Omental fat pad (tissue), 4 donors: ENCODE data around the gene GATD1. TPM values are rescaled to one million over a fixed set of nuclear protein-coding genes. Genes with fewer than 3 reads are reported as not detected.

Experiments
- ATAC-seq: fragments of 150-250 bp; one replicate; pipeline ENCODE4 v1.9.1; 2016; ENCODE audit warnings: mild to moderate bottlenecking, moderate library complexity; ENCODE audit not compliant: low FRiP score
- DNase-seq: peaks from one replicate; pipeline ENCODE4 v3.0.0-alpha.2; 2019; ENCODE audit warnings: low spot score
- total RNA-seq, 4 donors: library from RNA; depleted of rRNA; stranded (reverse); fragments of >200 nt; gene quantifications; one replicate each; pipeline ENCODE4 v1.1.0, GENCODE V29; 2016
- TF ChIP-seq, protein P1 (sequence below), 3 donors: fragments of 450-650 bp; IDR thresholded peaks; one replicate each; pipeline ENCODE4 v1.5.1; 2016 to 2017; ENCODE audit warnings: antibody characterized with exemption in 3 of 3, mild to moderate bottlenecking in 3 of 3, moderate library complexity in 2 of 3

GATD1 gene
- total RNA-seq, 4 donors from 2014 or later = 12.5 to 19.8 (median 15.1) TPM

DNA sequence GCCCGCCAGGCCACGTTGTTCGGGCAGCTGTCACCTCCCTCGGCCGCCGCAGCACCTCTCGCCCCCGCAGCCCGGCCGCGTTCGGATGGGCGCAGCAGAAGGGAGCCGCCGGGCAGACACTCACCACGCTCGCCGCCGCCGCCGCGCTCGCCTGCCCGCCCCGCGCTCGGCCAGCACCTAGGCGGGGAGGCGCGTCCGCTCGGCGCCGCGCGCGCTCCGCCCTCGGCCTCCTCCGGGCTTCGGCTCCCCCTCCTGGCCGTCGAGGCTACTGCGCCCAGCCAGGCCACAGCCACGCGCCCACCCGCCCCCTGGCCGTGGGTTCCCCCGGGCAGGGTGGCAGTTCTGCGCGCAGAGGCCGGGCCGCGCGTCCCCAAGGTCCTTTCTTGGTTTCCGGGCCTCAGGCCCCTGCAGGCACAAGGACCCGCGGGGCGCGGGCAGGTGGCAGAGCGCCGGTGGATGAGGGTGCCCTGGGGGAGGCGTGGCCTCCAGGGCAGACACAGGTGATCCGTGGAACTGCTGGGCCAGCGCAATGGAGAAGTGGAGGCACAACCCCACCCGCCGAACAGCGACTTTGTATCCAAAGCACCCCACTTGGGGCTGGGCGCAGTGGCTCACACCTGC lies 20.9 kb upstream of the GATD1 start, which contains the start of gene SLC25A22:
Gene SLC25A22, minus strand, starts transcription at position 189 of the 621 bp plus-strand sequence. CDS start 3,275 bp downstream, outside the sequence.
- ATAC-seq (peak; percentile 52), DNase-seq (no peak)
- TF ChIP-seq, protein P1, sequence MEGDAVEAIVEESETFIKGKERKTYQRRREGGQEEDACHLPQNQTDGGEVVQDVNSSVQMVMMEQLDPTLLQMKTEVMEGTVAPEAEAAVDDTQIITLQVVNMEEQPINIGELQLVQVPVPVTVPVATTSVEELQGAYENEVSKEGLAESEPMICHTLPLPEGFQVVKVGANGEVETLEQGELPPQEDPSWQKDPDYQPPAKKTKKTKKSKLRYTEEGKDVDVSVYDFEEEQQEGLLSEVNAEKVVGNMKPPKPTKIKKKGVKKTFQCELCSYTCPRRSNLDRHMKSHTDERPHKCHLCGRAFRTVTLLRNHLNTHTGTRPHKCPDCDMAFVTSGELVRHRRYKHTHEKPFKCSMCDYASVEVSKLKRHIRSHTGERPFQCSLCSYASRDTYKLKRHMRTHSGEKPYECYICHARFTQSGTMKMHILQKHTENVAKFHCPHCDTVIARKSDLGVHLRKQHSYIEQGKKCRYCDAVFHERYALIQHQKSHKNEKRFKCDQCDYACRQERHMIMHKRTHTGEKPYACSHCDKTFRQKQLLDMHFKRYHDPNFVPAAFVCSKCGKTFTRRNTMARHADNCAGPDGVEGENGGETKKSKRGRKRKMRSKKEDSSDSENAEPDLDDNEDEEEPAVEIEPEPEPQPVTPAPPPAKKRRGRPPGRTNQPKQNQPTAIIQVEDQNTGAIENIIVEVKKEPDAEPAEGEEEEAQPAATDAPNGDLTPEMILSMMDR (IDR thresholded peaks at IDR 0.05) = peak in 2 of 3 donors; percentile 83 to 90

DNA sequence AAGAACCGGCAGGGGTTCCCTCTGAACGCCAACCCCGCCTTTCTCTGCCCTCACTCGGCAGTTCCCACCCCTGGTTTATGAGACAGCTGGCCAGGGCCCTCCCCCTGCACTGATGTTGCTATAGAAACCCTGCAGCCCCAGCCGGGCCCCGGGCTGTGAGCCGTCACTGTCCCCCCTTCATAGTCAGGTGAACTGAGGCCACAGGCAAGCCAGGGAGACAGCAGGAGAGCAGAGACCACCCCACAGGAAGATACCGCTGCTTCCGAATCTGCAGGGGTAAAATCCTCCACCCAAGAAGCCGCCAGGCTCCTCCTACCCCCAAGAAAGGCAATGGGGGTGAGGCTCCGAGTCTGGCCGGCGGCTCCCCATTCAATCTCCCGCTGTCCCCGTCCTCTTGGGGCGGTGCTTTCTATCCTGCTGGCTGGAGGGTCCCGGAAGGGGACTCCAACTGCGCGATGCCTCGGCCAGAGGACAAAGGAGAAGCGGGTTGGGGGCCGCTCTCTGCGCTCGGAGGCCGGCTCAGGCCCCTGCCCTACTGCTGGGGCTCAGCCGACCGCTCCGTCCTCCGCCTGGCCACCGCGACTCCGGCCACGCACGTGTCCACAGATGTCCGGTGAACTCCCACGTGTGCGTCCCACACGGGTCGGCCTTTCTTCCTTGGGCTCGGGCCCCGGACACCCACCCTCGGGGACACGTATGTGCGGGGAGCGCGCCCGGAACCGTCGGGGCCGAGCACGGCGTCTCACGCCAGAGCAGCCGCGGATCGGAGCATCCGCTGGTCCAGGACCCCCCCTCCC lies 20.2 kb upstream of the GATD1 start:
- TF ChIP-seq, protein P1 (IDR thresholded peaks at IDR 0.05) = no peak
- ATAC-seq (peak; percentile 38), DNase-seq (no peak)

DNA sequence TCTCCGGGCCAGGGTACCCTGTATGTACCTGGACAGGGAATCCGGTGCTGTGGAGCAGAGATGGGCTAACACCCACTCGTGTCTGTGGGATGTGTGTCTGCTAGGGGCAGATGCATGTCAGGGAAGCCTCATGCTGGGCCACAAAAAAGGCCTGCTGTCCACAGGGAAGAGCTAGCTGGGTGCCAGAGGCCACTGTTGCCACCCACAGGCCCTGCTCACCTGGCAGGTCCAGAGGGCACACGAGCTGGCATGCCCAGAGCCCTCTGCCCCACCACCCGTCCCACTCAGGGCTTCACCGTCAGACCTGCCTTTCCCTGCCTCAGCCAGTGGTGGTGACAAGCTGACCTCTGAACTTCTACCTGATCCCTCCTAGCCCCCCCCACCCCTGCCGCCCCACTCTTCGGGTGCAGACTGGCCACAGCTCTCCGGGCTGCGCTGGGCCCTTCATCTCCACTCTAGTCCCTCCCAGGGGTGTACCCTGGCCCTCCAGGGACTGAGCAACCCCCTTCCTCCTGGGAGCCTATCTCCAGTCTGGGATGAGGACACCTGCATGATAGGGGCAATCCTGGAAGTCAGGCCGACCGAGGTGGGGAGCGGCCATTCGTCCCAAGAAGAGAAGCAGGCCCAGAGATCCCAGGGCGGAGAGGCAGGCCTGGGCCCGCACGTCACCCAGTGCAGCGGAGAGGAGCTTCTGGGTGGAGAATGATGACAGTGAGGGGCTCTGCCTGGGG lies 19.4 kb upstream of the GATD1 start:
- DNase-seq (no peak), ATAC-seq (no peak)
- TF ChIP-seq, protein P1 (IDR thresholded peaks at IDR 0.05) = no peak

DNA sequence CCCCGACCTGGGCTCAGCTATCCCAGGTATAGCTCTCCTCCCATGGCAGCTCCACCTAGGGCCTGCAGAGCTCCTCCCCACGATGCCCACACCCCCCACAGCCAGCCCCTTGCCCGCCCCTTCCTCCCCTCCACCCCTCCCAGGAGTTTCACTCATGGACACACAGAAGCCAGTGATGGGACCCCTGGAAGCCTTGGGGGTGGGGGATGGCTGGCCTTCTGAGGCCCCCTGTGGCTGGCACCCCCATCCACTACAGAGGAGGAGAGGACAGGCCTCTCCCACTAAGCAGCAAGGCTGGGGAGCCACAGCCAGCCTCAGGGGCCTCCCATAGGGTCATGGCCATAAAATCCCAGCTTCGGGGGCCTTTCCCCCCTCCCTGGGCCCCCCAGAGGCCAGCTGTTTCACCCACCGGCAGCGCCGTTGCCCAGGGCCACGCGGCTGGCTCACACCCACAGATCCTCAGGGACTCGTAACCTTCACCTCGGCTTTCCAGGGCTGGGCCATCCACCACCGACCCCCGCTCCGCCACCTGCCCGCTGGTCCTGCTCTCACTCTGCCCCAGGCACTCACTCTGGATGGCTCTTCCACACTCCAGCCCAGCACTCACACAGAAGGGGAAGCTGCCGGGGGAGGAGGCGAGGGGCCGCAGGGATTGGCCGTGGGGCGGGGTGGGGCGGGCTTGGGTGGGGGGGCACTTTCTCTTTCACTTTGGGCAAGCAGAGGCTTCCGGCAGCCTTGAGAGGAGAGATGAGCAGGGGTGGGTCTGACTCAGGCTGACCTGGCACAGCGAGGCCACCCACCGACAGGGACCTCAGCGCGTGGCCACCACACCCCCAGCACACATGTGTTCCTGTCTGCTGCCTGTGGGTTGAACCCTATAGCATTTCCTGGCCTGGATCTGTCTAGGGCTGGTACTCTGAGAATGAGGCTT lies 18.6 kb upstream of the GATD1 start:
- TF ChIP-seq, protein P1 (IDR thresholded peaks at IDR 0.05) = no peak
- DNase-seq (no peak), ATAC-seq (peak; percentile 63)

DNA sequence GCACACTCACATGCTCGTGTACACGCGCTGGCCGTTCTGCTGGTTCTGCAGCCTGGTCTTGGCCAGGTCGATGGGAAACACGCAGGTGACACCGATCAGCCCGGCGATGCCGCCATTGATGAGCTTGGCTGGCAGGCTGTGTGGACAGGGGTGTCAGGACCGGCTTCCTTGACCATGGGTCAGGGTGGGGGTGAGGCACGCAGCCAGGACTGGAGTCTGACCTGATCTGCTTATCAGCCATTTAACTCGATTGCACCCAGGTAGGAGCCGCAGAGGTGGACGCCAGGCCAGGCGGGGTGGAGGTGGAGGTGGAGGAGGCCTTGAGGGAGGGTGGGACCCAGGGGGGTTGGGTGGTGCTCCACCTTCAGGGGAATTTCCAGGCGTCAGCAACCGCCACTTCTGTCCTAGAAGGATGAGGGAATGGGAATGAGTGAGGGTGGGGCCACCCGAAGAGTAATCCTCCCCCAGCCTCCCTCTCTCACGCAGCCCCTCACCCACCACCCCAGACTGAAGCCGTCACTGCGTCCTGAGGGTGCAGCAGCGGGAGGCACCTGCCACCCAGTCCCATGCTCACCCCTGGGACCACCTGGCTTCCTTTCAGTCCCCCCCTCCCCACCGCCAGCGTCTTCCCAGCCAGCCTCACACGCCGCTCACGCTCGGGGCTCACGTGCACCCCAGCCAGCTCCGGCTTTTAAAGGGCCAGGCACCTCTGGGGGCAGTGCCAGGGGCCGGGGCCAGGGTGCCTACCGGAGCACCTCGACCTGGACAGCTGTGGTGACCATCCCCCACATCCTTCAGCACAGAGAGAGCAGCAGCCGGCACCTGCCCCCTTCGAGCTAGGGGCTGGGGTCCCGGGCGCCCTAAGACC lies 17.7 kb upstream of the GATD1 start:
- DNase-seq (no peak), ATAC-seq (peak; percentile 7)
- TF ChIP-seq, protein P1 (IDR thresholded peaks at IDR 0.05) = no peak
